ENCODE data around the gene COG7.
"Not testable (repeated sequence)": the region's sequence is repeated elsewhere in the genome, so short reads cannot be mapped to it uniquely, and the experiment has no call there.

COG7 gene

GRCh38 chr16:23491490-23492391 is 38.8 kb upstream of the COG7 start:
- no peak overlapping the region for H3K4me3 ChIP-seq (ENCODE audit: low read depth in 1 of 2, low read length in 2 of 2)
- H3K27me3 ChIP-seq (ENCODE audit: low read depth, low read length), result no peaks in the 10 kb centered on the region
- no peak overlapping the region for H3K27ac ChIP-seq (ENCODE audit: low read length)
- H3K9me3 ChIP-seq (ENCODE audit: control insufficient read depth in 1 of 2, low read length in 2 of 2), result no peaks in the 10 kb centered on the region
- H3K36me3 ChIP-seq (ENCODE audit: control insufficient read depth in 1 of 2, insufficient read depth in 2 of 2, low read length in 2 of 2), result peaks cover 67 to 76% of the 10 kb centered on the region in 2 donors
- no peaks in the 10 kb centered on the region for H3K4me1 ChIP-seq (ENCODE audit: control insufficient read depth in 1 of 2, insufficient read depth in 2 of 2, low read length in 2 of 2)

GRCh38 chr16:23486480-23486879 is 33.5 kb upstream of the COG7 start:
- H3K4me3 ChIP-seq (ENCODE audit: low read depth in 1 of 2, low read length in 2 of 2), result no peak overlapping the region
- no peaks in the 10 kb centered on the region for H3K27me3 ChIP-seq (ENCODE audit: low read depth, low read length)
- H3K4me1 ChIP-seq (ENCODE audit: control insufficient read depth in 1 of 2, insufficient read depth in 2 of 2, low read length in 2 of 2), result no peaks in the 10 kb centered on the region
- peaks cover 76 to 92% of the 10 kb centered on the region in 2 donors for H3K36me3 ChIP-seq (ENCODE audit: control insufficient read depth in 1 of 2, insufficient read depth in 2 of 2, low read length in 2 of 2)
- H3K9me3 ChIP-seq (ENCODE audit: control insufficient read depth in 1 of 2, low read length in 2 of 2), result no peaks in the 10 kb centered on the region
- H3K27ac ChIP-seq (ENCODE audit: low read length), result no peak overlapping the region

DNA sequence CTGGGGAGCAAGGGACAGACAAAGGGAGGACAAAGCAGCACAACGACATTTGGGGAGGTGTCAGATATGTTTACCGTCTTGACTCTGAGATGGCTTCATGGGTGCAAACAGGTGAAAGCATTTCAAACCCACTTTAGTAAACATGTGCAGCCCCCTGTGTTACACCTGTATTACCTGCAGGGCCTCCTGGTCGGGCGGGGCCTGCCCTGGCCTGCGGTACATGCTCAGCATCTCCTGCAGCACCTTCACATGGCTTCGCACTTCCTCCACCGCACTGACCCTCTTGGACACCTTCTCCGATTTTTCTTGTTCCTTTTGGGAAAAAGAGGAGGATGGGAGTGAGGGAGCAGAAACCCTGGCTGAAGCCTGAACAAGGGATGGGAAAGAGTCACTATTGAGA is 32.9 kb upstream of the COG7 start:
- Histone ChIP-seq H3K4me3 (ENCODE audit: low read depth in 1 of 2, low read length in 2 of 2) (no peak overlapping the region), H3K27me3 (ENCODE audit: low read depth, low read length) (no peaks in the 10 kb centered on the region), H3K36me3 (ENCODE audit: control insufficient read depth in 1 of 2, insufficient read depth in 2 of 2, low read length in 2 of 2) (peaks cover 78 to 92% of the 10 kb centered on the region in 2 donors), H3K9me3 (ENCODE audit: control insufficient read depth in 1 of 2, low read length in 2 of 2) (no peaks in the 10 kb centered on the region), H3K4me1 (ENCODE audit: control insufficient read depth in 1 of 2, insufficient read depth in 2 of 2, low read length in 2 of 2) (no peaks in the 10 kb centered on the region), H3K27ac (ENCODE audit: low read length) (no peak overlapping the region)

DNA sequence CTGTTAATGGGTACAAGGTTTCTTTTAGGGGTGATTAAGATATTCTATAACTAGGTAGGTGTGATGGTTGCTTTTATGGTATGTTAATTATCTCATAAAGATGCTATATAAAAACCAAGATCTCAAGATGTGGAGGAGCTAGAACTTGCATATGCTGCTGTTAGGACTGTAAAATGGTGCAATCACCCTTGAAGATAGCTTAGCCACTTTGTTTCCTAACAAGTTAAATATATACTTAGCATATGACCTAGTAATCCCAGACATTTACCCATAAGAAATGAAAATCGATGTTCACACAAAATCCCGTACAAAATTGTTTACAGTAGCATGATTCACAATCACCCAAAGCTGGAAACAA is 32.2 kb upstream of the COG7 start:
- no peak overlapping the region for H3K4me3 ChIP-seq (ENCODE audit: low read depth in 1 of 2, low read length in 2 of 2)
- no peaks in the 10 kb centered on the region for H3K4me1 ChIP-seq (ENCODE audit: control insufficient read depth in 1 of 2, insufficient read depth in 2 of 2, low read length in 2 of 2)
- H3K27ac ChIP-seq (ENCODE audit: low read length), result no peak overlapping the region
- H3K36me3 ChIP-seq (ENCODE audit: control insufficient read depth in 1 of 2, insufficient read depth in 2 of 2, low read length in 2 of 2), result peaks cover 82 to 94% of the 10 kb centered on the region in 2 donors
- H3K27me3 ChIP-seq (ENCODE audit: low read depth, low read length), result no peaks in the 10 kb centered on the region
- no peaks in the 10 kb centered on the region for H3K9me3 ChIP-seq (ENCODE audit: control insufficient read depth in 1 of 2, low read length in 2 of 2)

- no peak overlapping the region for H3K27ac ChIP-seq (ENCODE audit: low read length)
- no peak overlapping the region for H3K4me3 ChIP-seq (ENCODE audit: low read depth in 1 of 2, low read length in 2 of 2)
- H3K36me3 ChIP-seq (ENCODE audit: control insufficient read depth in 1 of 2, insufficient read depth in 2 of 2, low read length in 2 of 2), result peaks cover 83 to 94% of the 10 kb centered on the region in 2 donors
- H3K4me1 ChIP-seq (ENCODE audit: control insufficient read depth in 1 of 2, insufficient read depth in 2 of 2, low read length in 2 of 2), result no peaks in the 10 kb centered on the region
- no peaks in the 10 kb centered on the region for H3K27me3 ChIP-seq (ENCODE audit: low read depth, low read length)
- no peaks in the 10 kb centered on the region for H3K9me3 ChIP-seq (ENCODE audit: control insufficient read depth in 1 of 2, low read length in 2 of 2)
Measured at GRCh38 chr16:23484510-23485256, 31.7 kb upstream of the COG7 start.

DNA sequence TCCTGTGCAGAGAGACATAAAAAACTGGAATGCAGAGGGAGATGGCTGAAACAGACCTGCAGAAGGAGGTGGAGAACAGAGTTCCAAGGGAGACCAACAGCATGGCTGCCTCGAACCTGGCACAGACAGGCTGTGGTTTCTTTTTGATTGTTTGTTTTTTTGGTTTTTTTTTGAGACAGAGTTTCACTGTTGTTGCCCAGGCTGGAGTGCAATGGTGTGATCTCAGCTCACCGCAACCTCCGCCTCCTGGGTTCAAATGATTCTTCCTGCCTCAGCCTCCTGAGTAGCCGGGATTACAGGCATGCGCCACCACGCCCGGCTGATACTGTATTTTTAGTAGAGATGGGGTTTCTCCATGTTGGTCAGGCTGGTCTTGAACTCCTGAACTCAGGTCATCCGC is 30.5 kb upstream of the COG7 start:
- not testable (repeated sequence) for H3K27ac ChIP-seq (ENCODE audit: low read length); H3K9me3 ChIP-seq (ENCODE audit: control insufficient read depth in 1 of 2, low read length in 2 of 2); H3K4me1 ChIP-seq (ENCODE audit: control insufficient read depth in 1 of 2, insufficient read depth in 2 of 2, low read length in 2 of 2); H3K4me3 ChIP-seq (ENCODE audit: low read depth in 1 of 2, low read length in 2 of 2); H3K27me3 ChIP-seq (ENCODE audit: low read depth, low read length)
- H3K36me3 ChIP-seq (ENCODE audit: control insufficient read depth in 1 of 2, insufficient read depth in 2 of 2, low read length in 2 of 2), result peaks cover 84 to 95% of the 10 kb centered on the region in 2 donors

GRCh38 chr16:23482778-23483177 is 29.8 kb upstream of the COG7 start:
- Histone ChIP-seq H3K27ac (ENCODE audit: low read length) (no peak overlapping the region), H3K27me3 (ENCODE audit: low read depth, low read length) (no peaks in the 10 kb centered on the region), H3K4me3 (ENCODE audit: low read depth in 1 of 2, low read length in 2 of 2) (no peak overlapping the region), H3K9me3 (ENCODE audit: control insufficient read depth in 1 of 2, low read length in 2 of 2) (no peaks in the 10 kb centered on the region), H3K36me3 (ENCODE audit: control insufficient read depth in 1 of 2, insufficient read depth in 2 of 2, low read length in 2 of 2) (peaks cover 81 to 93% of the 10 kb centered on the region in 2 donors), H3K4me1 (ENCODE audit: control insufficient read depth in 1 of 2, insufficient read depth in 2 of 2, low read length in 2 of 2) (no peaks in the 10 kb centered on the region)

DNA sequence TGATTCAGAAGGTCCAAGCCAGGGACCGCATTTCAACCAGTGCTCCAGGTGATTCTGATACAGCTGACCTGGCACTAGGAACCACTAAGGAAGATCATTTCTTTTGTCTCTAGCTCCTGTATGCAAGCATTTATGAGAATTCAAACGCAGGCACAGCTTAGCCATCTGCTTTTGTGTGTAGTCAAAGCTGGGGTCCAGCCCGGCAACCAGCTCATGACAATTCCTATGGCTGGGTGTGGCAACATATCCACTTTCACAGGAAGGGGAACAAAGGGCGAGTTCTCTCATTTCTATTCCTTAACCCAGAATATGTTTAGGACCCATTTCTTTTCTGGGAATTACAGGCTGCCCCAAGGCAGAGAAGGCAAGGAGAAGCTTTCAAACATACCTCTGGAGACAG is 27.3 kb upstream of the COG7 start:
- H3K4me1 ChIP-seq (ENCODE audit: control insufficient read depth in 1 of 2, insufficient read depth in 2 of 2, low read length in 2 of 2), result no peaks in the 10 kb centered on the region
- H3K27ac ChIP-seq (ENCODE audit: low read length), result no peak overlapping the region
- H3K9me3 ChIP-seq (ENCODE audit: control insufficient read depth in 1 of 2, low read length in 2 of 2), result no peaks in the 10 kb centered on the region
- H3K27me3 ChIP-seq (ENCODE audit: low read depth, low read length), result no peaks in the 10 kb centered on the region
- H3K4me3 ChIP-seq (ENCODE audit: low read depth in 1 of 2, low read length in 2 of 2), result no peak overlapping the region
- peaks cover 68 to 90% of the 10 kb centered on the region in 2 donors for H3K36me3 ChIP-seq (ENCODE audit: control insufficient read depth in 1 of 2, insufficient read depth in 2 of 2, low read length in 2 of 2)

DNA sequence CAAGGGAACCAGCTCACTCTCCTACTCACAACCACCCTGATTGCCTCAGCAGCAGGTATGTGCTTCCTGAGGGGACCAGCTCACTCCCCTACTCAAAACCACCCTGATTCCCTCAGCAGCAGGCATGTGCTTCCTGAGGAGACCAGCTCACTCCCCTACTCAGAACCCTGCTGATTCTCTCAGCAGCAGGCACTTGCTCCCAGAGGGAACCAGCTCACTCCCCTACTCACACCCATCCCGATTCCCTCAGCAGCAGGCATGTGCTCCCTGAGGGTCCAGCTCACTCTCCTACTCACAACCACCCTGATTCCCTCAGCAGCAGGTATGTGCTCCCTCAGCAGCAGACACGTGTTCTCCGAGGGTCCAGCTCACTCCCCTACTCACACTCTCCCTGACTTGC is 26.1 kb upstream of the COG7 start:
- H3K9me3 ChIP-seq (ENCODE audit: control insufficient read depth in 1 of 2, low read length in 2 of 2), result no peaks in the 10 kb centered on the region
- peaks cover 66 to 90% of the 10 kb centered on the region in 2 donors for H3K36me3 ChIP-seq (ENCODE audit: control insufficient read depth in 1 of 2, insufficient read depth in 2 of 2, low read length in 2 of 2)
- H3K27me3 ChIP-seq (ENCODE audit: low read depth, low read length), result no peaks in the 10 kb centered on the region
- no peak overlapping the region for H3K27ac ChIP-seq (ENCODE audit: low read length)
- no peak overlapping the region for H3K4me3 ChIP-seq (ENCODE audit: low read depth in 1 of 2, low read length in 2 of 2)
- no peaks in the 10 kb centered on the region for H3K4me1 ChIP-seq (ENCODE audit: control insufficient read depth in 1 of 2, insufficient read depth in 2 of 2, low read length in 2 of 2)

DNA sequence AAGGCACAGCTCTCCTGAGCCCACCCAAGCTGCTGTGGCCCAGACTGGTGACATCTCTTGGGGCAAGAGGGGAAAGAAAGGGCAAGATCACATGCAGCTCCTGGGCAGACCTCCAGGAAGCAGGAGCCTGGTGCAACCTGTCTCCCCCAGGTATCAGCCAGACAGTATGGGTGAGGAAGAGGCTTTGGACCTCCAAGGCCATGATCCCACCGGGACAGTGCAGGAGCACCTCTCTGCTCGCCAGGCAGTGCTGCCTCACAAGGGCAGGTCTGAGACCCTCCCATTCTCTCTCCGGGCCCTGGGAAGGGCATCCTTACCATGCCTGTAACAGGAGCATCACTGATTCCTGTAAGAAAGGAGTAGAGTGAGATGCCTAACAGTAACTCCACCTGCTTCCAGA is 25.6 kb upstream of the COG7 start:
- no peaks in the 10 kb centered on the region for H3K27me3 ChIP-seq (ENCODE audit: low read depth, low read length)
- no peaks in the 10 kb centered on the region for H3K9me3 ChIP-seq (ENCODE audit: control insufficient read depth in 1 of 2, low read length in 2 of 2)
- no peaks in the 10 kb centered on the region for H3K4me1 ChIP-seq (ENCODE audit: control insufficient read depth in 1 of 2, insufficient read depth in 2 of 2, low read length in 2 of 2)
- peaks cover 71 to 93% of the 10 kb centered on the region in 2 donors for H3K36me3 ChIP-seq (ENCODE audit: control insufficient read depth in 1 of 2, insufficient read depth in 2 of 2, low read length in 2 of 2)
- H3K4me3 ChIP-seq (ENCODE audit: low read depth in 1 of 2, low read length in 2 of 2), result no peak overlapping the region
- no peak overlapping the region for H3K27ac ChIP-seq (ENCODE audit: low read length)

GRCh38 chr16:23476289-23476688 is 23.3 kb upstream of the COG7 start:
- Histone ChIP-seq H3K27me3 (ENCODE audit: low read depth, low read length) (no peaks in the 10 kb centered on the region), H3K9me3 (ENCODE audit: control insufficient read depth in 1 of 2, low read length in 2 of 2) (no peaks in the 10 kb centered on the region), H3K27ac (ENCODE audit: low read length) (no peak overlapping the region), H3K4me1 (ENCODE audit: control insufficient read depth in 1 of 2, insufficient read depth in 2 of 2, low read length in 2 of 2) (no peaks in the 10 kb centered on the region), H3K36me3 (ENCODE audit: control insufficient read depth in 1 of 2, insufficient read depth in 2 of 2, low read length in 2 of 2) (peaks cover 49 to 71% of the 10 kb centered on the region in 2 donors), H3K4me3 (ENCODE audit: low read depth in 1 of 2, low read length in 2 of 2) (no peak overlapping the region)
